ENCODE measurements around the gene PPP1R3G.

PPP1R3G gene

GRCh38 chr6:5121956-5122355 lies 36.8 kb downstream of the PPP1R3G start:
- TF ChIP-seq, protein P1, sequence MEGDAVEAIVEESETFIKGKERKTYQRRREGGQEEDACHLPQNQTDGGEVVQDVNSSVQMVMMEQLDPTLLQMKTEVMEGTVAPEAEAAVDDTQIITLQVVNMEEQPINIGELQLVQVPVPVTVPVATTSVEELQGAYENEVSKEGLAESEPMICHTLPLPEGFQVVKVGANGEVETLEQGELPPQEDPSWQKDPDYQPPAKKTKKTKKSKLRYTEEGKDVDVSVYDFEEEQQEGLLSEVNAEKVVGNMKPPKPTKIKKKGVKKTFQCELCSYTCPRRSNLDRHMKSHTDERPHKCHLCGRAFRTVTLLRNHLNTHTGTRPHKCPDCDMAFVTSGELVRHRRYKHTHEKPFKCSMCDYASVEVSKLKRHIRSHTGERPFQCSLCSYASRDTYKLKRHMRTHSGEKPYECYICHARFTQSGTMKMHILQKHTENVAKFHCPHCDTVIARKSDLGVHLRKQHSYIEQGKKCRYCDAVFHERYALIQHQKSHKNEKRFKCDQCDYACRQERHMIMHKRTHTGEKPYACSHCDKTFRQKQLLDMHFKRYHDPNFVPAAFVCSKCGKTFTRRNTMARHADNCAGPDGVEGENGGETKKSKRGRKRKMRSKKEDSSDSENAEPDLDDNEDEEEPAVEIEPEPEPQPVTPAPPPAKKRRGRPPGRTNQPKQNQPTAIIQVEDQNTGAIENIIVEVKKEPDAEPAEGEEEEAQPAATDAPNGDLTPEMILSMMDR (IDR thresholded peaks at IDR 0.05; ENCODE audit: insufficient read depth, low read depth, low read length, missing control alignments): no peak
- H3K4me3 ChIP-seq (ENCODE audit: low read depth, low read length): no peak overlapping the region
- DNase-seq (ENCODE audit: low read depth): no peak

- H3K4me3 ChIP-seq (ENCODE audit: low read depth, low read length): no peak overlapping the region
- TF ChIP-seq, protein P1 (IDR thresholded peaks at IDR 0.05; ENCODE audit: insufficient read depth, low read depth, low read length, missing control alignments): no peak
- no peak for DNase-seq (ENCODE audit: low read depth)
These were observed 37.5 kb downstream of the PPP1R3G start for GRCh38 chr6:5122504-5123112.

GRCh38 chr6:5123296-5124143 lies 38.4 kb downstream of the PPP1R3G start:
- TF ChIP-seq, protein P1 (IDR thresholded peaks at IDR 0.05; ENCODE audit: insufficient read depth, low read depth, low read length, missing control alignments): no peak
- no peak for DNase-seq (ENCODE audit: low read depth)

GRCh38 chr6:5124526-5124925 lies 39.4 kb downstream of the PPP1R3G start:
- DNase-seq (ENCODE audit: low read depth): no peak
- no peak overlapping the region for H3K4me3 ChIP-seq (ENCODE audit: low read depth, low read length)
- TF ChIP-seq, protein P1 (IDR thresholded peaks at IDR 0.05; ENCODE audit: insufficient read depth, low read depth, low read length, missing control alignments): no peak

More at GRCh38 chr6:5123296-5124143, 38.4 kb downstream of the PPP1R3G start:
- no peak overlapping the region for H3K4me3 ChIP-seq (ENCODE audit: low read depth, low read length)

GRCh38 chr6:5125152-5126006 lies 40.2 kb downstream of the PPP1R3G start:
- TF ChIP-seq, protein P1 (IDR thresholded peaks at IDR 0.05; ENCODE audit: insufficient read depth, low read depth, low read length, missing control alignments): no peak
- DNase-seq (ENCODE audit: low read depth): no peak
- no peak overlapping the region for H3K4me3 ChIP-seq (ENCODE audit: low read depth, low read length)

GRCh38 chr6:5126214-5126613 lies 41.1 kb downstream of the PPP1R3G start:
- DNase-seq (ENCODE audit: low read depth): no peak
- TF ChIP-seq, protein P1 (IDR thresholded peaks at IDR 0.05; ENCODE audit: insufficient read depth, low read depth, low read length, missing control alignments): no peak
- no peak overlapping the region for H3K4me3 ChIP-seq (ENCODE audit: low read depth, low read length)

All from GM12865 (cell line).